ENCODE data around the gene GPR176.

Gene GPR176

GRCh38 chr15:39860200-39860599, 59.9 kb downstream of the GPR176 start:
- Histone ChIP-seq H3K4me1 (peaks cover 1% of the 10 kb centered on the region; the same call in 1 of the 2 replicates), H3K9me3 (no peaks in the 10 kb centered on the region), H3K4me3 (ENCODE audit: low read depth, low read length) (no peak overlapping the region), H3K27me3 (no peaks in the 10 kb centered on the region), H3K36me3 (no peaks in the 10 kb centered on the region)
- DNase-seq = no peak
- no peak for TF ChIP-seq CTCF (IDR thresholded peaks at IDR 0.05; ENCODE audit: low read depth, low read length)

- Histone ChIP-seq H3K36me3 (no peaks in the 10 kb centered on the region), H3K4me3 (ENCODE audit: low read depth, low read length) (no peak overlapping the region), H3K27me3 (no peaks in the 10 kb centered on the region), H3K4me1 (no peaks in the 10 kb centered on the region), H3K9me3 (no peaks in the 10 kb centered on the region)
- DNase-seq = no peak
- no peak for TF ChIP-seq CTCF (IDR thresholded peaks at IDR 0.05; ENCODE audit: low read depth, low read length)
Measured at GRCh38 chr15:39859636-39860035, 60.4 kb downstream of the GPR176 start.

GRCh38 chr15:39857132-39857531, 62.9 kb downstream of the GPR176 start:
- no peak overlapping the region for H3K4me3 ChIP-seq (ENCODE audit: low read depth, low read length)
- H3K36me3 ChIP-seq = no peaks in the 10 kb centered on the region
- H3K27me3 ChIP-seq = no peaks in the 10 kb centered on the region
- no peaks in the 10 kb centered on the region for H3K4me1 ChIP-seq
- no peaks in the 10 kb centered on the region for H3K9me3 ChIP-seq
- no peak for DNase-seq
- no peak for TF ChIP-seq CTCF (IDR thresholded peaks at IDR 0.05; ENCODE audit: low read depth, low read length)

- no peak for TF ChIP-seq CTCF (IDR thresholded peaks at IDR 0.05; ENCODE audit: low read depth, low read length)
- no peak for DNase-seq
- Histone ChIP-seq H3K9me3 (no peaks in the 10 kb centered on the region), H3K27me3 (no peaks in the 10 kb centered on the region), H3K36me3 (no peaks in the 10 kb centered on the region), H3K4me3 (ENCODE audit: low read depth, low read length) (no peak overlapping the region), H3K4me1 (no peaks in the 10 kb centered on the region)
Measured at GRCh38 chr15:39856357-39856756, 63.7 kb downstream of the GPR176 start.

GRCh38 chr15:39855400-39855799, 64.7 kb downstream of the GPR176 start:
- Histone ChIP-seq H3K4me3 (ENCODE audit: low read depth, low read length) (no peak overlapping the region), H3K36me3 (no peaks in the 10 kb centered on the region), H3K4me1 (no peaks in the 10 kb centered on the region), H3K9me3 (no peaks in the 10 kb centered on the region), H3K27me3 (no peaks in the 10 kb centered on the region)
- no peak for TF ChIP-seq CTCF (IDR thresholded peaks at IDR 0.05; ENCODE audit: low read depth, low read length)
- DNase-seq = no peak

GRCh38 chr15:39854161-39854560, 65.9 kb downstream of the GPR176 start:
- DNase-seq = no peak
- no peak for TF ChIP-seq CTCF (IDR thresholded peaks at IDR 0.05; ENCODE audit: low read depth, low read length)
- no peaks in the 10 kb centered on the region for H3K36me3 ChIP-seq
- H3K4me1 ChIP-seq = no peaks in the 10 kb centered on the region
- no peaks in the 10 kb centered on the region; the same call in 1 of the 2 replicates for H3K27me3 ChIP-seq
- H3K4me3 ChIP-seq (ENCODE audit: low read depth, low read length) = no peak overlapping the region
- no peaks in the 10 kb centered on the region for H3K9me3 ChIP-seq
